GM21515 (cell line): ENCODE measurements around the gene RPS19.
A peak's percentile ranks its signal among the peaks of the same experiment; 100 is the strongest.

Experiments
- ATAC-seq: cut with Tn5 transposase; IDR thresholded peaks from one replicate; pipeline ENCODE4 v1.9.1; 2021; ENCODE audit not compliant: unreplicated experiment

Gene RPS19

GRCh38 chr19:41859618-41860418 lies at the start of gene RPS19:
RPS19 (plus strand) TSS chr19:41860255; CDS start chr19:41860775, 520 bp downstream.
- peak; percentile 74 for ATAC-seq

DNA sequence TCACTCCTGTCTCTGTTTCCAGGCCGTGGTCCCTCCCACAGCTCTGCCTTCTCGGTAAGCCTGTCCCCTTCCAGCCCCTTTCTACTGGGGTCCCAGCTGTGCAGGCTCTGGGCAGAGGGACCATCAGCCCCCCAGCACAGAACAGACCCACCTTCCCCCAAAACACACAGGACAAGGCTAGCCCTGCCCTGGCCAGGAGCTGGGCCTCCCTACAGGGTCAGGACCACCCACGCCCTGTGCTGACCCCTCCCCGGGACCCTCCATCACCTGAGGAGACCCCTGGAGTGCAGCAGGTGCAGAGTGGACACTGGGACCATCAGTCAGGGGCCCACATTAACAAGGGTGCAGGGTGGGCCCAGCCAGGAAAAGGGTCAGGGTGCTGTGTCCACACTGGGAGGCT lies 49.8 kb upstream of the RPS19 start:
- ATAC-seq = no peak

- ATAC-seq = no peak
Measured at GRCh38 chr19:41811036-41811435, 49.0 kb upstream of the RPS19 start.

GRCh38 chr19:41811981-41812380 lies 48.1 kb upstream of the RPS19 start:
- no peak for ATAC-seq

GRCh38 chr19:41813911-41814310 lies 46.1 kb upstream of the RPS19 start:
- ATAC-seq = no peak

- no peak for ATAC-seq
Measured at GRCh38 chr19:41815301-41815700, 44.8 kb upstream of the RPS19 start.

GRCh38 chr19:41816761-41817160 lies 43.3 kb upstream of the RPS19 start:
- no peak for ATAC-seq

GRCh38 chr19:41821003-41821735 lies 38.9 kb upstream of the RPS19 start:
- ATAC-seq = no peak

- ATAC-seq = no peak
Measured at GRCh38 chr19:41837981-41838708, 21.9 kb upstream of the RPS19 start.

GRCh38 chr19:41839211-41839610 lies 20.8 kb upstream of the RPS19 start:
- ATAC-seq = no peak

DNA sequence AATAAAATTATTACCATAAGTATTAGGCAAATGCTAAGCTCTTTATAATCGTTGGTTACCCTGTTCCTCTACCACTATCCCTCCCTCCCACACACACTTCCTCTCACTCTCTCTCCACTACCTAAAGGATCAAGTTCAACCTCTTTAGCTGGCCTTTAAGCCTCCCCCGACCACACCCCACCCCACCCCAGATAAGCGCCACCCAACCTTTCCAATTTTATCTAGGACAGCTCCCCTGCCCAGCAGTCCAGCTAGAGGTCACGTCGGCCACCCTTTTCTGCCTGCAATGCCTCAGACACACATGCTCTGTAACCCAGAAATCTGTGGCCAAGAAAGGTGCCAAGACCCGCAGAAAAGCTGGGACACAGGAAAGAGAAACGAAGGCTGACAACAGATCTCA lies 16.7 kb upstream of the RPS19 start:
- ATAC-seq = no peak

DNA sequence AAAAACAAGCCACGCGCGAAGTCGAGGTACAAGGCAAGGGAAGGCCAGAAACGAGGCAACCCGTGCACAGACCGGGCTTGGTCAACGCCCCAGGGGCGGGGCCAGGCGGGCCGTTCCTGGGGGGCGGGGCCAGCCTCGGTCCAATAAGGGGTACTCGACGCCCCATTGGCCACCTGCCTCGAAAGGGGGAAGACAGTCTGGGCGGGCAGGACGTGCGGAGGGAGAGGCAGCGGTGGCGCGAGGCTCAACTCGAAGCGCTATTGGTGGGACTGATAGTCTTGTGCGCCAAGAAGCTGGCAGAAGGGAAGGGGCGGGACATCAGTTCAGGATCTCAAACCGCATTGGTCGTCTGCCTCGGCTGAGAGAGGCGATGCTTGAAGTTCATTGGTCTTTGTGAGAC lies 15.5 kb upstream of the RPS19 start, which contains the start of gene LYPD4:
Gene LYPD4, minus strand, starts transcription at position 83 of the 400 bp plus-strand sequence. CDS start 5,398 bp downstream, outside the sequence.
- ATAC-seq = no peak

DNA sequence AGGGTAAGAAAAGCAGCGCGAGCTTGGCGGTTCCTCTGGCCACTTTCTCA lies 15.2 kb upstream of the RPS19 start, which contains the start of gene DMRTC2:
Gene DMRTC2, plus strand, starts transcription at position 42 of the 50 bp plus-strand sequence. CDS start 2,387 bp downstream, outside the sequence.
- ATAC-seq = no peak

DNA sequence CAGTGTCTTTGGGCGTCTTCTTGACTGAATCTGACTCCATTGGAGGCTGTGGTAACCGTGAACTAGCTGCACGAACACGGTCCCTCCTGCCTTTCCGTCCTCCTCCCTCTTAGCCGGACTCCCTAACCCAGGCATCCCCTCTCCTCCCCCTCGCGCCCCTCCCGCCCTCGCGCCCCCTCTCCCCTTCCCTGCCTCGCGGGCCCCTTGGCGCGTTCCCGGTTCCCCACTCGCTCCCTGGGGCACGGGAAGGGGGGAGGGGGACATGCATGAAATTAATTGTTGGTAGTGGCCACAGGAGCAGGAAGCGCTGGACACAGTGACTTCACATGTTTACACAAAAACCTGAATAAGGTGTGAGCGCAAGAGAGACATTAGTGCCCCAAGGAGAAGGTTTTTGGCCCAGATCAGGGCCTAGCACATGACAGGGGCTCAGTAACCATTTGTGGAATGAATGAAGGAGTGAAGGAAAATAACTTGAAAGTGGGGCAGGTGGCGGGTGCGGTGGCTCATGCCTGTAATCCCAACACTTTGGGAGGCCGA lies 14.9 kb upstream of the RPS19 start:
- ATAC-seq = no peak

DNA sequence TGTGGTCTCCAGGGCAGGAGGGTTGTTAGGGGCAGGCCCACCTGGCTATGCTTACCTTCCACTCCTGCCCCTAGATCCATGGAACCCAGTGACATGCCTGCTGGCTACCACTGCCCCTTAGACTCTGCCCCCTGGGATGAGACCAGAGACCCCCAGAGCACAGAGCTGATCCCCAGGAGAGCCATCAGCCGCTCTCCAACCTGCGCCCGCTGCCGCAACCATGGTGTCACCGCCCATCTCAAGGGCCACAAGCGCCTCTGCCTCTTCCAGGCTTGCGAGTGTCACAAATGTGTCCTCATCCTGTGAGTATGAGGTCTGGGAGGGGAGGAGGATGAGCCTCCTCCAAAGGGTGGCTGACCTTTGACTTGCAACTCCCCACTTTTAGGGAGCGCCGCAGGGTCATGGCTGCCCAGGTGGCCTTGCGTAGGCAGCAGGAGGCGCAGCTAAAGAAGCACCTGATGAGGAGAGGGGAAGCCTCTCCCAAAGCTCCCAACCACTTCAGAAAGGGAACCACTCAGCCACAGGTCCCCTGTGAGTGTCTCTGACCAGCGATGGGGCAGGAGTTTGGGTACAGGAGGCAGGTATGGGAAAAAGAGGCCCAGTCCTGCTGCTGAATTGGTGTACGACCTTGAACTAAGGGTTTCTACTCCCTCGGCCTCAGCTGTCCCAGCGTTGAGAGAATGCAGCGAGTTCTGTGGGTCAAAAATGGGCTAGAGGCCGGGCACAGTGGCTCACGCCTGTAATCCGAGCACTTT lies 12.5 kb upstream of the RPS19 start:
- ATAC-seq = no peak

- no peak for ATAC-seq
Measured at GRCh38 chr19:41848666-41849065, 11.4 kb upstream of the RPS19 start.

DNA sequence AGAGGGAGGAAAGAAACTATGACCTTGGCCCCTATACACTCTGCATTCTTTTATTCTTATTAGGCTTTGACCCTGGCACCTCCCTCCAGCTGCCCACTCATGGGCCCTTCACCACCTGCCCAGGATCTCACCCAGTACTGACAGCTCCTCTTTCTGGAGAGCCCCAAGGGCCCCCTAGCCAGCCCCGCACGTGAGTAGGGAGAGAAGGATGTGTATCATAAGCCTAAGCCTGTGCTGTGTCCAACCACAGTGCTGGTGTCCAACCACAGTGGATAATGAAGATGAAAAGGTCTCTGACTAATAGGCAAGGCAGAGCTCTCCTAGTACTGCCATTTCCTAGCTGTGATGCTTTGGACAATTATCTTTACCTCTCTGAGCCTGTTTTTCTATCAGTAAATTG lies 11.0 kb upstream of the RPS19 start:
- no peak for ATAC-seq

DNA sequence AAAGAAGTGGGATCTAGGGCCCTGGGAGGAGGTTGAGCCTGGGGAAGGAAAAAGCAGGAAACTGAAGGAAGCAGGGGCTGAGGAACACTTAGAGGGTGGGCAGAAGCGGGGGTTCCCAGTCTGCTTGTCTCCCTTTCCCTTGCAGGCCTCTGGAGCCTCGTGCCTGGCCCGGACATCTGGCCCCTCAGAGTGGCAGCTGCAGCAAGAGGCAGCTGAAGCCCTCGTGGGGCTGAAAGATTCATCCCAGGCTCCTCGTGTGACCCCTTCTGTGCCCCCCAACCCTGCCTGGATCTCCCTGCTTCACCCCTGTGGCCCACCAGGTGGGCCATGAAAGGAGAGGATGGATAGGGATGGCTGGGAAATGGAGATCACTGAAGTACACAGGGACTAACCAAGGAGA lies 9.7 kb upstream of the RPS19 start:
- ATAC-seq = no peak

DNA sequence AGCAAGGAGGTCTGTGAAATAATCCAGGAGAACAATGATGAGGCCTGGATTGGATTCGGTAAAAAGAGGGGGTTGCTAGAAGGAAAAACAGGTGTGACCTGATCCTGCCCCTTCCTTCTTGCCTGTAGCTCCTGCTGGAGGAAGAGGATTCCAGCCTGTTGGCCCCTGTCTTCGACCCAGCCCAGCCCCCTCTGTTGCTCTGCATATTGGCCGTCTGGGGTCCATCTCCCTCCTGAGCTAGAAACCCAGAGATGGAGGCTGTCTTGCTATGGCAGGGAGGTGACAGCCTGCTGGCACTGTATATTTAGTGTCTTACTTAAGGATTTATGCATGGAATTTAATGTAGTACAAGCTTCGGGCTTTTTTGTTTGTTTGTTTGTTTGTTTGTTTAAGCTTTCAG lies 8.6 kb upstream of the RPS19 start:
- no peak for ATAC-seq

DNA sequence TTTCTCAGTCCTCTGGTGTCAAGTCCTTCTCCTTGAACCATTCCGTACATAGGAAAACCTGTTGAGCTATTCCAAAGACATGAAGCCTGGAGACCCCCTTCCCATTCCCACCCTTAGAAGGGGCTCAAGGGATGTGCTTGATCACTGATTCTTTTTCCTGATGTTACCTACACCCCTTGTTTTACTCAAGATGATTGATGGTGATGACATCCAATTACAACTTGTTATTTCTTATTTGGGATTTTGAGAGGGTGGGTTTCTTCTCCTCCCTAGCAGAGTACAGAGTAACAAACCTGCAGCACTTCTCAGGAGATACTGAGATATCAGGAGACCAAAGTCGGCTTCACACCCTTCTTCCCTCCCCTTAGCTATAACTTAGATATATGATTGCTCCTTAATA lies 6.7 kb upstream of the RPS19 start:
- ATAC-seq = no peak

DNA sequence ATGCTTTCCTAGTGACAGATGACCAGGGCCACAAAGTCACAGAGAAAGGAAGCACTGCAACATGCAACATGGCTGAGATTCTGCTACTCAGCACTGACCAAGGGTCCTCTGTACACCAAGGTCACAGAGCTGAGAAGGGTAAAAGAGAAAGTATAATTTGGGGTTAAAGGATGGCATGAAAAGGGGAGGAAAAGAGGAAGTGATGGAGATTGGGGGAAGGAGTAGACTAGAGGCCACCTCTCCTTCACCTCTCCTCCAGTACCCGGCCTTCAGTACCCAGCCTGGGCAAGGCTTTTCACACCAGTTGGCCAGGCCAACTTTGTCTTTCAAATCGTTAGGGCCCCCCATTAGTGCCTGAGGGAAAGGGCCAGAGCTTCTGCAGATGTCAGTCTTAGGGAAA lies 6.3 kb upstream of the RPS19 start:
- ATAC-seq = no peak
